D341Med (cell line): Measurements from ENCODE around the gene MOV10.
"Not testable (repeated sequence)": the region's sequence is repeated elsewhere in the genome, so short reads cannot be mapped to it uniquely, and the experiment has no call there.

Experiments
- DNase-seq: peaks from one replicate; pipeline ENCODE4 v3.0.0; 2012; ENCODE audit warnings: low spot score

Gene MOV10

GRCh38 chr1:112713466-112714312 is 39.2 kb downstream of the MOV10 start:
- DNase-seq = no peak

- DNase-seq = no peak
Observed at GRCh38 chr1:112714313-112715263, 40.1 kb downstream of the MOV10 start.

- DNase-seq = peak; percentile 93
Observed at GRCh38 chr1:112715264-112716053, 41.0 kb downstream of the MOV10 start, which contains the start of gene PPM1J. Gene PPM1J, minus strand, starts transcription at chr1:112715332. Its CDS starts 31 bp downstream, at chr1:112715301.

- DNase-seq = peak; percentile 81
Observed at GRCh38 chr1:112716133-112716720, 41.8 kb downstream of the MOV10 start.

- DNase-seq = no peak
Observed at GRCh38 chr1:112717263-112717873, 42.9 kb downstream of the MOV10 start.

GRCh38 chr1:112718691-112719418 is 44.4 kb downstream of the MOV10 start:
- DNase-seq = peak; percentile 86

- no peak for DNase-seq
Observed at GRCh38 chr1:112719706-112720105, 45.2 kb downstream of the MOV10 start.

GRCh38 chr1:112720800-112721199 is 46.3 kb downstream of the MOV10 start:
- DNase-seq = no peak

GRCh38 chr1:112721294-112721693 is 46.8 kb downstream of the MOV10 start:
- DNase-seq = not testable (repeated sequence)

GRCh38 chr1:112721966-112722524 is 47.6 kb downstream of the MOV10 start:
- no peak for DNase-seq

- DNase-seq = peak; percentile 74
Observed at GRCh38 chr1:112722601-112723510, 48.4 kb downstream of the MOV10 start.

- no peak for DNase-seq
Observed at GRCh38 chr1:112723511-112723839, 49.0 kb downstream of the MOV10 start.

- DNase-seq = not testable (repeated sequence)
Observed at GRCh38 chr1:112724240-112724639, 49.8 kb downstream of the MOV10 start.

- no peak for DNase-seq
Observed at GRCh38 chr1:112727716-112728115, 53.3 kb downstream of the MOV10 start.

GRCh38 chr1:112728306-112728971 is 54.0 kb downstream of the MOV10 start:
- DNase-seq = not testable (repeated sequence)

GRCh38 chr1:112729011-112729410 is 54.6 kb downstream of the MOV10 start:
- not testable (repeated sequence) for DNase-seq

GRCh38 chr1:112729909-112730308 is 55.5 kb downstream of the MOV10 start:
- DNase-seq = peak; percentile 43

- no peak for DNase-seq
Observed at GRCh38 chr1:112731451-112731850, 57.0 kb downstream of the MOV10 start.
